GDM1 (cell line): ENCODE results near the gene TTN.
"Not testable (repeated sequence)": the region's sequence is repeated elsewhere in the genome, so short reads cannot be mapped to it uniquely, and the experiment has no call there.

Experiments
- DNase-seq: peaks from one replicate; lab custom pipeline; 2025; lab: John Stamatoyannopoulos, UW

The TTN gene

DNA sequence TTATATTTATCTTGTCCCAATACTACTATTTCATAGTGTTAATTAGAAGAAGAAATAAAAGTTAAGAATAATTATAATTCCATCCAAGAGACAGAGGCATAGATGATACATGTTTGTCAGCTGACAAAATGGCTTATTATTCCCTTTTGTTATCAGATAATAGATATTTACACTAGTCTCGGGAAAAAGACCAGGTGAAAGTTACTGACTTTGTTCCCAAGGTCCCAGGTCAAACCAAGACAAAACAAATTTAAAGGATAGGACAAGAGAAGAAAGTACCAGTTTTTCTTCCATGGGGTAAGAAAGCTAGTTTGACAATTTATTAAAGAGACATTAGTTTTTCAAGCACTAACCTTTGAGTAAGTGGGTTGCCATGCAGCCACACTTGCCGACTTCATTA lies 73.2 kb downstream of the TTN start:
- no peak for DNase-seq

- no peak for DNase-seq
Measured at GRCh38 chr2:178732913-178733312, 74.3 kb downstream of the TTN start.

- DNase-seq: no peak
Measured at GRCh38 chr2:178731300-178731699, 75.9 kb downstream of the TTN start.

DNA sequence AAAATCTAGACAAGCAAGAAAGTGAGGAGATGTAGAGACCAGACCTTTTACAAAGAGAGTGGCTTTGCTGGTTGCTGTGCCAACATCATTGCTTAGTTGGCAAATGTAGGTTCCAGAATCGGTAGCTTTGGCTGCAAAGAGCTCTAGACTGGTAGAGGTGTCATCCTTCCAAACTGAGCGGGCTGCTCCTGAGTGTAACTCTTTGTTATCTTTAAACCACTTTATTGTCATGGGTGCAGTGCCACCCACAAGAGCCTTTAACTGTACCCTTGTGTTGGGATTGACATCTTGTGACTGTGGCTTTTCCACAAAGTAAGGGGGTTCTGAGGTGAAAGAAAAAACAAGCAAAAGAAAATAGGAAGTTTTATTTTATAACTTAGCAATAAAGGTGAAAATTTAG lies 77.2 kb downstream of the TTN start:
- DNase-seq: no peak

DNA sequence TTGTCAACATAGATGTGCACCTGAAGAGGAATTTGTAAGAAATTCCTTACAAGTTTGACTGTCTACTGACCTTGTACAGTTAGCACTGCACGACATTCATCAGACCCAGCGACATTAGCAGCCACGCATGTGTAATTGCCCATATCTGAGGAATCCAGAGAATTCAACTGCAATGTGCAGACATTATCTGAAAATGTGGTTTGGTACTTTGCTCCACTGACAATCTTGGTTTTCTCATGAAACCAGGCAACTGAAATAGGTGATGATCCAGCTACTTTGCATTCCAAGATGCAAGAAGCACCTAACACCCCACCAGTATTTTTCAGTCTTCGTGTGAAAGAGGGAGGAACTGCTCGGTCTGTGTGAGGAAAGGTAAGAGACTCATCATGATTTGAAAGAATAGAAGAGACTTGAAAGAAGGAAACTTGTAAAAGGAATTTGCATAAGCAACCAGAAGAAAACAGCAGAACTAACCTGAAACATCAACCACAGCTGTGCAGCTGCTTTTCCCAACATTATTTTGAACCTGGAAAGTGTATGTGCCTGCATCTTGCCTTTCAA lies 83.4 kb downstream of the TTN start:
- DNase-seq: no peak

GRCh38 chr2:178722296-178722695 lies 84.9 kb downstream of the TTN start:
- DNase-seq: no peak

GRCh38 chr2:178718988-178719387 lies 88.2 kb downstream of the TTN start:
- DNase-seq: no peak

- DNase-seq: no peak
Measured at GRCh38 chr2:178718283-178718682, 88.9 kb downstream of the TTN start.

DNA sequence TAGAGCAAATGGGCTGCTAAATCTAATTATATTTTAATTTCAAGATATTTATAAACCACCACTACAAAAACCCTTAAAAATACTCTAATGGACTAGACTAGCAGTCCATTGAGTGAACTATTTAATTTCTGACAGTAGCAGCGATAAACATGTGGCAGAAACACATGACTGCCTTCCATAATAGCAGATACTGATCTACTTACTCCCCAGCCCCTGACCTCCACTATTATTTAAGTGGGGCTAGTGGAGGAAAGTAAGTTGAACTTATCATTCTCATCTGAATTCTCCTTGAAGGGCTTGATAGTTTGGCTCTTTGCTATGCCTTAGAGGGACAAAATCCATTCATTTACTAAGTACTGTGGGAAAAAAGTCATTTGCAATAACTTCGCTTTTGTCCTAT lies 90.8 kb downstream of the TTN start:
- no peak for DNase-seq

DNA sequence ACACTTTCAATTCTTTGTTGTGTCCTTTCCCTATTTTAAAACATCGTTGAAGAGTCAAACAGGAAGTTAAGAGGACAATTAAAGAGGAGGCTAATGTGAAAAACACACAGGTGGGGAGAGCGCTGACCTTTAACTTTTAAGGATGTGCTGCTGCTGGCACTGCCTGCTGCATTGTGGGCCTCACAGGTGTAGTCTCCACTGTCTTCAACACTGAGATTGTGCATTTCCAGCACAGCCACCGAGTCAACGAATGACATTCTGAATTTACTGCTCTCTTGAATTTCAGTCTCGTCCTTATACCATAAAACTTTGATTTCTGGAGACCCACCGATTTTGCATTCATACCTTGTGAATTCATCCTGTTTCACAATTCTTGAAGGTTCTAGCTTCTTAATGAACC lies 91.9 kb downstream of the TTN start:
- no peak for DNase-seq

- DNase-seq: no peak
Measured at GRCh38 chr2:178707476-178707875, 99.7 kb downstream of the TTN start.

DNA sequence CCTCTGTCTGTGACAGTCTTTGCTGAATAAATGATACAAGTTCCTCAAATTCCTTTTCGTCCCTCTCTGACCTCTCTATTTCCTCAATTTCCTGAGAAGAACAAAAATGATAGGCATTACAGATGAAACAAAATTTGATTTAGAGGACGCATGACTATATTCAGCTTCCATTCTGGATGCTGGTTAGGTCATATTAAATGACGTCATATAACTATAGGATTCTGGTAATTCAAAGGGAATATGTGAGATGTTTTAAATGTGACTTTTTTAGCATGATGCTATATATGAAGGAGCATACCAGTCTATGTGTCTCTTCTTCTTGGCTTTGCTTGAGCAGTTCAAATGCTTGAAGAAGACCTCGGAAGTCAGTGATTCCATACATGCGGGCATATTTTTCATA lies 102.3 kb downstream of the TTN start:
- DNase-seq: no peak

GRCh38 chr2:178702361-178702760 lies 104.9 kb downstream of the TTN start:
- DNase-seq: no peak

DNA sequence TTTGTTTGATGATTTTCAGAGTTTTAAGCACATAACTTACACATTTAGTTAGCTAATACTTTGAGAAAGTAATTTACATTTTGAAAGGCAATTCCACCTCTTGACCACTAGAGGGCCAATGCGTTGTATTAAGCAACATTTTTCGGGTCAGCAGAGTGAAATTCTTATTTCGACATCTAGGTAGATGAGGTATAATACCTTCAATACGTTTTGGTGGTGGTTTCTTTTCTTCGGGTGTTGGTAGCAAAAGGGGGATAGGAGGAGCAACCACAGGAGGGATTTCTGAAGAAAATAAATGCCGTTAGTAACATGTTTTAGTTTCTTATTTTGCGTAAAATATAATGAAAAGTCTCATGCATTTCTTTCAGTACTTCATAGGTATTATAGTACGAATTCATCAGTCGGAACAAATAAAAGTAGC lies 106.3 kb downstream of the TTN start:
- no peak for DNase-seq

DNA sequence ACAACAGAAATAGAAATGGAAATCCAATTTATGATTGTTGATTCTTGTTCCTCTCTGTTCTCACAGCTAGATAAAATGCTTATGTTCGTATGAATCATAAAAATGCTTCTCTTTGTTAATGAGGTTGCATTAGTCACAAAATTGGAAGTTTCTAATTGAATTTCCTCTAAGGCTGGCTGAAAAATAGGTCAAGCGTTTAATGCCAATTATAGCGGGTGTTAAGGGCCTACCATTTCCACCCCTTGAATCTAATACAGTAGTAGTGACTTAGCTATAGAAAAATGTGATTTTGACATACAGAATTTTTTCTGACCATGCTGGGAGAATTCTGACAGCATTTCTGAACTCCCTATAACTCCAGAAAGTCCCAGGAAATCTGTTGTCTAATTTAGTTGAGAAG lies 107.1 kb downstream of the TTN start:
- DNase-seq: no peak

- no peak for DNase-seq
Measured at GRCh38 chr2:178692845-178693244, 114.4 kb downstream of the TTN start.

GRCh38 chr2:178689808-178690207 lies 117.4 kb downstream of the TTN start:
- no peak for DNase-seq

DNA sequence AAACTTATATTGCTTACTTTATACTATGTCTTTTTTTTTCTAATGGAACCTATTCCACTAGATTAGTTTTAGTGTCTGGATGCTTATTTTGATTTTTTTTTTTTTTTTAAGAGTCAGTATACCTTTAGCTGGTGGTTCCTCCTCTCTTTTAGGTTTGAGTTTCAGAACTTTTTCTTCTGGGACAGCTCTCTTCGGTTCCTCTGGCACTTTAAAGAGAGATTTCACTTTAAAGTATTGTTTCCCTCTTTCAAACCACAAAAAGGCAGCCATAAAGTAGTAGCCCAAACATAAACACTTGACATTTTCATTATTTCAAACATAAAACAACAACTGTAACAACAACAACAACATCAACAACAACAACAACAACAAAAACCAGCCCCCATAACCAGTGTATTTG lies 123.3 kb downstream of the TTN start:
- no peak for DNase-seq

DNA sequence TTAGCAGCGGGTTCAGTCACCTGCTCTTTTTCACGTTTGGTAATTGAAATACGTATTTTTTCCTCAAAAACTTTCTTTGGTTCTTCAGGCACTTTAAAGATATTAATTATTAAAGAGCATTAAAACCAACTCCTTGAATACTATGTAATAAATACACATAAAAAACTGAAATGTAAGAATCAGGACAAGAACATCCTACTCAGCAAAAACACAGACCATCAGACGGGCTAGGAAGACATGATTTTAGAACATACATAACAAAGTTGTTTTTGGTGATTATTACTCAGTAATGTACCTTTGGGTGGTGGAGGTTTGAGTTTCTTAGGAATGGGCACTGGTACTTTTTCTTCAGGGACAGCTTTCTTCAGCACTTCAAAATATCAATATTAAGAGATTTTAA lies 126.1 kb downstream of the TTN start:
- DNase-seq: no peak

DNA sequence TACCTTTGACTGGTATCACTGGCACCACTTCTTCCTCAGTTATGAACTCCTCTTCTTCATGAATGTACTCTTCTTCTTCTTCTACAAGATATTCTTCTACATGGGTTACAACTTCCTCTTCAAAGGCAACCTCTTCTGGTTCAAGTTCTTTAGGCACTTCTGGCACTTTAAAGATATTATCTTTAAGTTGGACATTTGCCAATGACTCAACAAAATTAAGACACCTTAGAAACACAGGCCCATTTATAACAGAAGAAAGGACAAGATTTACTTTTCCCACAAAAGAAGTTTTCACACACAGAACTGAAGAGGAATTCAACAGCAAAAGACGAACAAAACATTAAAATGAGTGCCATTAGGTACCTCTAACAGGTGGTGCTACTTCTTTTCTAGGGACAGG lies 127.3 kb downstream of the TTN start:
- DNase-seq: no peak

GRCh38 chr2:178677599-178677998 lies 129.6 kb downstream of the TTN start:
- DNase-seq: no peak

DNA sequence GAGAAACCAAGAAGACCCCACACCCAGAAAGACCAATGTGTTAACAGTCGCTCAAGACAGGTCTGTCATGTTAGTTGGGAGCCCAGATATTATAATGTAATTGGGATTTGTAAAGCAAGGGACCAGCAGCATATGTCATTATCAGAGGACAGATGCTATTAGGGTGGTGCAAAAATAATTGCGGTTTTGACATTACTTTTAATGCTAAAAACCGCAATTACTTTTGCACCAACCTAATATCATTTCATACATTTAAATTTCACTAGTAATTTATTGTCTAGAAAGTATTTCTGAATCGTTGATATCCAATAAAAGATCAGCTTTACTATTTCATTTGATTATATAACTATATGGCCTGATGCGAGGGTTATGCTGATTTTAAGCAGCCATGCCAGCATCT lies 131.2 kb downstream of the TTN start:
- no peak for DNase-seq

DNA sequence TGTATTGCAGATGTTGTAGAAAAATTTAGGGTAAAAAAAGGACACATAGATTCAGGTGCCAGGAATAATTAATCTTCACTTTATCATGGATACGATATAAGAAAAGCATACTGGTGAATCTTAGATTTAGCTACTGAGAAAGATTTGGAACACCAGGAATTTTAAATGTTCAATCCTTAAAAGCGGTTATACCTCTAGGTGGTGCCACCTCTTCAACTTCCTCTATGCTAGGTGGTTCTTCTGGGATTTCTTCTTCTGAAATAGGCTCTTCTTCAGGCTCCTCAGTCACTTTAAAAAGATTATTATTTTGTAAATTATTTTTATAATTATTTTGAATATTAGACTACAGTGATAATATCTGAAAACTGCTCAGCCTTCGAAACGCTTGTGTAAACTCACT lies 133.1 kb downstream of the TTN start:
- no peak for DNase-seq

GRCh38 chr2:178666458-178666857 lies 140.8 kb downstream of the TTN start:
- DNase-seq: no peak

DNA sequence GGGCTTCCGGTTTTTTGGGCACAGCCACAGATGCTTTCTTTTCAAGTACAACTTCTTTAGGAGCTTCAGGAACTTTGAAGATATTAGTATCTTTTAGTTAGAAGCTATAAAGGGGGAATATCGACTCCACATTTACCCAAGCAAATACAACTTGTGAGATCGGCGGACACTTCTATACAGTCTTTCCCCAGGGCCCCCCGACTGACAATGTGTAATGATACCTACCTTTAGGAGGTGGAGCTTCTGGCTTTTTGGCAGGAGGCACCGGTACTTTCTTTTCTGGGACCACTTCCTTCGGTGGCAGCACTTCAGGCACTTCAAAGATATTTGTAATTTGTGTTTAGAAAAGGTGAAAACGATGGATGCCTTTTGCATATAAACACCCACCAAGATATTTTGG lies 148.7 kb downstream of the TTN start:
- not testable (repeated sequence) for DNase-seq
